Epithelial cell of proximal tubule (primary cell): ENCODE data around the gene MCRIP2. TPM values are rescaled to one million over a fixed set of nuclear protein-coding genes. Genes with fewer than 3 reads are reported as not detected.

ENCODE experiments used
- DNase-seq: peaks from one replicate; pipeline ENCODE4 v3.0.0-alpha.2; 2011; ENCODE audit warnings: low read depth
- H3K4me3 ChIP-seq: 2 replicates; pipeline ENCODE4 v1.5.1; 2011; ENCODE audit warnings: low read depth, mild to moderate bottlenecking, low read length
- CTCF ChIP-seq: conservative IDR thresholded peaks from 2 replicates; pipeline ENCODE4 v1.5.1; 2012; ENCODE audit warnings: low read depth, mild to moderate bottlenecking, low read length
- total RNA-seq: library from RNA; depleted of rRNA; stranded (reverse); fragments of >200 nt; gene quantifications from 2 replicates; pipeline ENCODE4 v1.2.3, GENCODE V29; 2015

MCRIP2 gene
- total RNA-seq, 1 donor from 2014 or later, result 70.3 TPM

GRCh38 chr16:608019-608418, 33.6 kb upstream of the MCRIP2 start:
- no peak for TF ChIP-seq CTCF
- no peak overlapping the region for H3K4me3 ChIP-seq
- no peak for DNase-seq

- DNase-seq, result no peak
- TF ChIP-seq CTCF, result no peak
- no peak overlapping the region for H3K4me3 ChIP-seq
These were observed 32.3 kb upstream of the MCRIP2 start for GRCh38 chr16:609316-609715.

- H3K4me3 ChIP-seq, result no peak overlapping the region
- DNase-seq, result no peak
- TF ChIP-seq CTCF, result no peak
These were observed 31.6 kb upstream of the MCRIP2 start for GRCh38 chr16:609984-610383.

- no peak overlapping the region for H3K4me3 ChIP-seq
- DNase-seq, result no peak
- TF ChIP-seq CTCF, result peak; percentile 77
These were observed 30.9 kb upstream of the MCRIP2 start for GRCh38 chr16:610513-611381.

- no peak for DNase-seq
- no peak for TF ChIP-seq CTCF
- no peak overlapping the region for H3K4me3 ChIP-seq
These were observed 26.5 kb upstream of the MCRIP2 start for GRCh38 chr16:615122-615521.

GRCh38 chr16:616733-617586, 24.7 kb upstream of the MCRIP2 start:
- TF ChIP-seq CTCF, result no peak
- no peak overlapping the region for H3K4me3 ChIP-seq
- DNase-seq, result no peak
